Measurements from ENCODE around the gene PLEKHA7.

DNA sequence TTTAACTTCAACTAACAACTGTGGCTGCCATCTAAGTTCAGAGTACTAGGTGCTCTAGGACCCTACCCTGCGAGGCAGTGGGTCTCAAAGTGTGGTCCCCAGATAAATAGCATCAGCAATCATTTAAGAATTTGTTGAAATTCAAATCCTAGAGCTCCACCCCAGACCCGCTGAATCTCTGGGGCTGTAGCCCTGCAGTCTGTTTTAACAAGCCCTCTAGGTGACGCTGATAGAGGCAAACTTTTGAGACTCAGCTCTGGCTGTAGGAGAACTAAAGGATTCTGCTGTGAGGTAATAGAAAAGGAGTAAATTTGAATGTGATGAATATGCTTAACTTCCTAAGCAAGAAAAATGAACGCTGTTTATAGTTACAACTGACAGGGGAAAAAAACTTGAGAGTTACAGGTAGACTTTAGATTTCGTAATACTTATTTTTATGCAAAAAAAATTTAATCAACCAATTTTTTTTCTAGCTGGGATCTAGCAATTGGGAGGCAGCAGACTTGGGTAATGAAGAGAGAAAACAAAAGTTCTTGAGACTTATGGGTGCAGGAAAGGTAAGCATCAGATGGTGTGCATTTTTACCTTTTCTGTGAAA is 270.0 kb downstream of the PLEKHA7 start:
- TF ChIP-seq, protein P1, sequence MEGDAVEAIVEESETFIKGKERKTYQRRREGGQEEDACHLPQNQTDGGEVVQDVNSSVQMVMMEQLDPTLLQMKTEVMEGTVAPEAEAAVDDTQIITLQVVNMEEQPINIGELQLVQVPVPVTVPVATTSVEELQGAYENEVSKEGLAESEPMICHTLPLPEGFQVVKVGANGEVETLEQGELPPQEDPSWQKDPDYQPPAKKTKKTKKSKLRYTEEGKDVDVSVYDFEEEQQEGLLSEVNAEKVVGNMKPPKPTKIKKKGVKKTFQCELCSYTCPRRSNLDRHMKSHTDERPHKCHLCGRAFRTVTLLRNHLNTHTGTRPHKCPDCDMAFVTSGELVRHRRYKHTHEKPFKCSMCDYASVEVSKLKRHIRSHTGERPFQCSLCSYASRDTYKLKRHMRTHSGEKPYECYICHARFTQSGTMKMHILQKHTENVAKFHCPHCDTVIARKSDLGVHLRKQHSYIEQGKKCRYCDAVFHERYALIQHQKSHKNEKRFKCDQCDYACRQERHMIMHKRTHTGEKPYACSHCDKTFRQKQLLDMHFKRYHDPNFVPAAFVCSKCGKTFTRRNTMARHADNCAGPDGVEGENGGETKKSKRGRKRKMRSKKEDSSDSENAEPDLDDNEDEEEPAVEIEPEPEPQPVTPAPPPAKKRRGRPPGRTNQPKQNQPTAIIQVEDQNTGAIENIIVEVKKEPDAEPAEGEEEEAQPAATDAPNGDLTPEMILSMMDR (IDR thresholded peaks at IDR 0.05) = no peak
- no peak for TF ChIP-seq ZFX (IDR thresholded peaks at IDR 0.05; ENCODE audit: borderline replicate concordance)
